ENCODE data around the gene STXBP5L. TPM values are rescaled to one million over a fixed set of nuclear protein-coding genes. Genes with fewer than 3 reads are reported as not detected.

The STXBP5L gene
- total RNA-seq, 1 donor from 2014 or later = 2.1 TPM

DNA sequence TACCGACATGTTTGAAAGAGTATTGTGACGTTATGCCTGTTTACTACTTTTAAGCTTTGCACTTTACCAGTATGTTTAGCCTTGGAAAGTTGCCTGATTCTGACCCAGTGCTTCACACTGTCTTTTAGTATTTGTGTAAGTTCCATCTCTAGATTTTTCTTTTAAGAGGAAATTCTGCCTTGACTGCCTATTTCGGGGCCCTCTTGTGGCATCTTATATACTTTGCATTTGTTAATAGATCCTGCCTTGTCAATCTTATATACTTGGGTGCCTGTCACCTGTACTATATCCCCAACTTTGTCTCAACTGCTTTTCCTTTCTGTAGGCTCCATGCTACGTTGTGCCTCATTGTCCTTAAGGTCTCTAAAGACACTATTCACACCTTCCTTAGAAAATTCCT is 244.6 kb downstream of the STXBP5L start:
- no peak for FAIRE-seq
- no peak overlapping the region for H3K27ac ChIP-seq (ENCODE audit: low read depth, low read length)

DNA sequence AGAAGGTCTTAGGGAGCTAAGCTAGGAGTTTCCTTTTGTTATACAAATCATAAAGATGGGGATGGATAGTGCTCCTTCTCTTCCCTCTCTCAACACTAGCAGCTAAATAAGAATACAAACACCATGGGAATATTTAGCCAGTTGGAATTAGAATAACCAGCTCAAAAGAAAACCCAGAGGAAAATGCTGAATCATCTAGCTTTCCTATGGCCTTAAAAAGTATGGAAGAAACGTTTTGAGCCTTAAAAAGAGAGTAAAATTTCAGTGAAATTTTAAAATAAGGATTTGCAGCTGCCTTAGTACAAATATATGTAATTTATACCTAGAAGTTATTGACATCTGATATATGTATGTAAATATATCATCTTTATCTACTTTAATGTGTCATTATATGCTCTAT is 245.8 kb downstream of the STXBP5L start:
- no peak overlapping the region for H3K27ac ChIP-seq (ENCODE audit: low read depth, low read length)
- Mint-ChIP-seq H3K27me3 (ENCODE audit: low read depth, unreplicated experiment) (no peaks in the 10 kb centered on the region), H3K9me3 (ENCODE audit: unreplicated experiment) (no peaks in the 10 kb centered on the region), H3K27ac (ENCODE audit: unreplicated experiment) (peak overlapping the region; percentile 27), H3K4me1 (ENCODE audit: low read depth, unreplicated experiment) (peaks cover 23% of the 10 kb centered on the region), H3K36me3 (ENCODE audit: low read depth, unreplicated experiment) (no peaks in the 10 kb centered on the region), H3K4me3 (ENCODE audit: unreplicated experiment) (no peak overlapping the region)
- no peaks in the 10 kb centered on the region for H3K9me3 ChIP-seq (ENCODE audit: insufficient read depth, low read depth, low read length)
- FAIRE-seq = no peak
- no peak for DNase-seq (ENCODE audit: low read depth)
- H3K9ac ChIP-seq (ENCODE audit: low read length) = no peak overlapping the region
- H4K20me1 ChIP-seq (ENCODE audit: insufficient read depth, low read length) = no peaks in the 10 kb centered on the region
- H3K4me3 ChIP-seq (ENCODE audit: insufficient read depth, low read depth, low read length) = no peak overlapping the region
- H2AFZ ChIP-seq (ENCODE audit: low read depth, low read length) = no peak overlapping the region
- no peak overlapping the region for H3K4me2 ChIP-seq (ENCODE audit: low read length)
- H3K36me3 ChIP-seq (ENCODE audit: insufficient read depth, low read length) = no peaks in the 10 kb centered on the region
- no peaks in the 10 kb centered on the region for H3K27me3 ChIP-seq (ENCODE audit: insufficient read depth, low read length)
- H3K79me2 ChIP-seq (ENCODE audit: insufficient read depth, low read length) = no peaks in the 10 kb centered on the region
- TF ChIP-seq, protein P1, sequence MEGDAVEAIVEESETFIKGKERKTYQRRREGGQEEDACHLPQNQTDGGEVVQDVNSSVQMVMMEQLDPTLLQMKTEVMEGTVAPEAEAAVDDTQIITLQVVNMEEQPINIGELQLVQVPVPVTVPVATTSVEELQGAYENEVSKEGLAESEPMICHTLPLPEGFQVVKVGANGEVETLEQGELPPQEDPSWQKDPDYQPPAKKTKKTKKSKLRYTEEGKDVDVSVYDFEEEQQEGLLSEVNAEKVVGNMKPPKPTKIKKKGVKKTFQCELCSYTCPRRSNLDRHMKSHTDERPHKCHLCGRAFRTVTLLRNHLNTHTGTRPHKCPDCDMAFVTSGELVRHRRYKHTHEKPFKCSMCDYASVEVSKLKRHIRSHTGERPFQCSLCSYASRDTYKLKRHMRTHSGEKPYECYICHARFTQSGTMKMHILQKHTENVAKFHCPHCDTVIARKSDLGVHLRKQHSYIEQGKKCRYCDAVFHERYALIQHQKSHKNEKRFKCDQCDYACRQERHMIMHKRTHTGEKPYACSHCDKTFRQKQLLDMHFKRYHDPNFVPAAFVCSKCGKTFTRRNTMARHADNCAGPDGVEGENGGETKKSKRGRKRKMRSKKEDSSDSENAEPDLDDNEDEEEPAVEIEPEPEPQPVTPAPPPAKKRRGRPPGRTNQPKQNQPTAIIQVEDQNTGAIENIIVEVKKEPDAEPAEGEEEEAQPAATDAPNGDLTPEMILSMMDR (IDR thresholded peaks at IDR 0.05; ENCODE audit: insufficient read depth, low read depth, low read length) = no peak
- no peak for TF ChIP-seq EZH2 (IDR thresholded peaks at IDR 0.05; ENCODE audit: insufficient read depth, low read length)
- no peaks in the 10 kb centered on the region for H3K4me1 ChIP-seq (ENCODE audit: insufficient read depth, low read length)

More for the DNA sequence above, 244.6 kb downstream of the STXBP5L start:
- Histone ChIP-seq H3K36me3 (ENCODE audit: insufficient read depth, low read length) (no peaks in the 10 kb centered on the region), H3K4me3 (ENCODE audit: insufficient read depth, low read depth, low read length) (no peak overlapping the region), H3K4me1 (ENCODE audit: insufficient read depth, low read length) (no peaks in the 10 kb centered on the region), H3K9me3 (ENCODE audit: insufficient read depth, low read depth, low read length) (no peaks in the 10 kb centered on the region), H3K9ac (ENCODE audit: low read length) (no peak overlapping the region), H4K20me1 (ENCODE audit: insufficient read depth, low read length) (no peaks in the 10 kb centered on the region), H2AFZ (ENCODE audit: low read depth, low read length) (no peak overlapping the region), H3K27me3 (ENCODE audit: insufficient read depth, low read length) (no peaks in the 10 kb centered on the region), H3K79me2 (ENCODE audit: insufficient read depth, low read length) (no peaks in the 10 kb centered on the region), H3K4me2 (ENCODE audit: low read length) (no peak overlapping the region)
- Mint-ChIP-seq H3K27ac (ENCODE audit: unreplicated experiment) (no peak overlapping the region), H3K27me3 (ENCODE audit: low read depth, unreplicated experiment) (no peaks in the 10 kb centered on the region), H3K4me3 (ENCODE audit: unreplicated experiment) (no peak overlapping the region), H3K4me1 (ENCODE audit: low read depth, unreplicated experiment) (peaks cover 23% of the 10 kb centered on the region), H3K36me3 (ENCODE audit: low read depth, unreplicated experiment) (no peaks in the 10 kb centered on the region), H3K9me3 (ENCODE audit: unreplicated experiment) (no peaks in the 10 kb centered on the region)
- TF ChIP-seq, protein P1 (IDR thresholded peaks at IDR 0.05; ENCODE audit: insufficient read depth, low read depth, low read length) = peak; percentile 15
- no peak for TF ChIP-seq EZH2 (IDR thresholded peaks at IDR 0.05; ENCODE audit: insufficient read depth, low read length)
- peak; percentile 3 for DNase-seq (ENCODE audit: low read depth)

DNA sequence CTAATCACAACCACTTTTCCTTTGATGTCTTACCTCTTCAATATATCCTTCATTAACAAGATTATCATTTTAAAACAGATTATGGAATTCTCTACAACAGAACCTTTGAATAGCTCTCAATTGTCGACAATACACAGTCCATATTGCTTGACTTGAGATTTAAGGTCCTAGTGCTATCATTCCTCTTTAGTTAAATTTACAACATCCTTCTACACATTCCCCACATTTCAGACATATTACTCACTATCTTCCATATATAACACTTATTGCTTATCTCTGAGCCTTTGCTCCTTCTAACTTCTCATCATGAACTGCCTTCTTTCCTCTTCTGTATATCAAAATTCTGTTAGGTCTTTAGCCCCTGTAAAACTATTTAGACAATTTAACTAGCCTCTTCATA is 247.0 kb downstream of the STXBP5L start:
- no peaks in the 10 kb centered on the region for H3K79me2 ChIP-seq (ENCODE audit: insufficient read depth, low read length)
- peak overlapping the region; percentile 27 for H3K27ac Mint-ChIP-seq (ENCODE audit: unreplicated experiment)
- H3K4me1 Mint-ChIP-seq (ENCODE audit: low read depth, unreplicated experiment) = peaks cover 23% of the 10 kb centered on the region
- H3K36me3 ChIP-seq (ENCODE audit: insufficient read depth, low read length) = no peaks in the 10 kb centered on the region
- no peak overlapping the region for H3K4me3 ChIP-seq (ENCODE audit: insufficient read depth, low read depth, low read length)
- FAIRE-seq (no peak), DNase-seq (ENCODE audit: low read depth) (peak; percentile 1)
- H3K4me1 ChIP-seq (ENCODE audit: insufficient read depth, low read length) = no peaks in the 10 kb centered on the region
- no peaks in the 10 kb centered on the region for H3K9me3 Mint-ChIP-seq (ENCODE audit: unreplicated experiment)
- no peaks in the 10 kb centered on the region for H3K9me3 ChIP-seq (ENCODE audit: insufficient read depth, low read depth, low read length)
- TF ChIP-seq, protein P1 (IDR thresholded peaks at IDR 0.05; ENCODE audit: insufficient read depth, low read depth, low read length) = no peak
- TF ChIP-seq EZH2 (IDR thresholded peaks at IDR 0.05; ENCODE audit: insufficient read depth, low read length) = no peak
- H3K27me3 ChIP-seq (ENCODE audit: insufficient read depth, low read length) = no peaks in the 10 kb centered on the region
- no peaks in the 10 kb centered on the region for H3K36me3 Mint-ChIP-seq (ENCODE audit: low read depth, unreplicated experiment)
- H3K4me3 Mint-ChIP-seq (ENCODE audit: unreplicated experiment) = no peak overlapping the region
- H3K4me2 ChIP-seq (ENCODE audit: low read length) = no peak overlapping the region
- no peak overlapping the region for H3K27ac ChIP-seq (ENCODE audit: low read depth, low read length)
- no peak overlapping the region for H2AFZ ChIP-seq (ENCODE audit: low read depth, low read length)
- H4K20me1 ChIP-seq (ENCODE audit: insufficient read depth, low read length) = no peaks in the 10 kb centered on the region
- no peak overlapping the region for H3K9ac ChIP-seq (ENCODE audit: low read length)
- H3K27me3 Mint-ChIP-seq (ENCODE audit: low read depth, unreplicated experiment) = no peaks in the 10 kb centered on the region

All from astrocyte (in vitro differentiated cells and primary cell).